PC-3 (cell line): ENCODE results near the gene DIP2C.

Source experiments
- EZH2 ChIP-seq: fragments of 300-600 bp; sonication (generic); IDR thresholded peaks from one replicate; pipeline ENCODE4 v1.6.1; 2017; ENCODE audit warnings: antibody characterized with exemption, mild to moderate bottlenecking, low read length; ENCODE audit not compliant: unreplicated experiment
- EZH2phosphoT487 ChIP-seq: fragments of 300-600 bp; sonication (generic); IDR thresholded peaks from 2 replicates; pipeline ENCODE4 v1.6.1; 2018; ENCODE audit warnings: mild to moderate bottlenecking, antibody characterized with exemption, low read length, borderline replicate concordance
- TF ChIP-seq, protein P1 (sequence below): fragments of 300-600 bp; sonication (generic); conservative IDR thresholded peaks from 2 replicates; pipeline ENCODE4 v1.5.1; 2017; ENCODE audit warnings: antibody characterized with exemption, low read depth, mild to moderate bottlenecking, low read length

DNA sequence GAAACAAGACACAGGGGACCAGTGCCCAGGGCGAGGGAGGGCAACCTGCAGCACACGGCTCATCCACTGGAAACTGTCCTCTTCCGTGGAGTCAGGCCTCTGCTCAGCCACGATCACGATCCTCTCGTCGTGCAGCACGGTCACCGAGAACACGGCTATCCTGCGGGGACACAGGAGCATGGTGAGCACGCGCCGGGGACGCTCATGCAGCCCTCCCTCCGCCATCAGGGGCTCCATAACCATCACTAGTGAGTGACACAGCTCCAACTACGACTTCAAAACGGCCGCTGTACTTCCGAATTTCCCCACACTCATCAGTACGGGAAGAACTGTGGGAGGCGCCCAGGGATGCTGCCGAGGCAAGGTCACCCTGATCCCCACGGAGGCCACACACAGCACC is 326.3 kb downstream of the DIP2C start:
- TF ChIP-seq, protein P1, sequence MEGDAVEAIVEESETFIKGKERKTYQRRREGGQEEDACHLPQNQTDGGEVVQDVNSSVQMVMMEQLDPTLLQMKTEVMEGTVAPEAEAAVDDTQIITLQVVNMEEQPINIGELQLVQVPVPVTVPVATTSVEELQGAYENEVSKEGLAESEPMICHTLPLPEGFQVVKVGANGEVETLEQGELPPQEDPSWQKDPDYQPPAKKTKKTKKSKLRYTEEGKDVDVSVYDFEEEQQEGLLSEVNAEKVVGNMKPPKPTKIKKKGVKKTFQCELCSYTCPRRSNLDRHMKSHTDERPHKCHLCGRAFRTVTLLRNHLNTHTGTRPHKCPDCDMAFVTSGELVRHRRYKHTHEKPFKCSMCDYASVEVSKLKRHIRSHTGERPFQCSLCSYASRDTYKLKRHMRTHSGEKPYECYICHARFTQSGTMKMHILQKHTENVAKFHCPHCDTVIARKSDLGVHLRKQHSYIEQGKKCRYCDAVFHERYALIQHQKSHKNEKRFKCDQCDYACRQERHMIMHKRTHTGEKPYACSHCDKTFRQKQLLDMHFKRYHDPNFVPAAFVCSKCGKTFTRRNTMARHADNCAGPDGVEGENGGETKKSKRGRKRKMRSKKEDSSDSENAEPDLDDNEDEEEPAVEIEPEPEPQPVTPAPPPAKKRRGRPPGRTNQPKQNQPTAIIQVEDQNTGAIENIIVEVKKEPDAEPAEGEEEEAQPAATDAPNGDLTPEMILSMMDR, result no peak
- TF ChIP-seq EZH2 (no peak), EZH2phosphoT487 (no peak)
